ENCODE results near the gene SPAG9. TPM values are rescaled to one million over a fixed set of nuclear protein-coding genes. Genes with fewer than 3 reads are reported as not detected.

The SPAG9 gene
- total RNA-seq, 1 donor from 2014 or later, result 108 TPM

DNA sequence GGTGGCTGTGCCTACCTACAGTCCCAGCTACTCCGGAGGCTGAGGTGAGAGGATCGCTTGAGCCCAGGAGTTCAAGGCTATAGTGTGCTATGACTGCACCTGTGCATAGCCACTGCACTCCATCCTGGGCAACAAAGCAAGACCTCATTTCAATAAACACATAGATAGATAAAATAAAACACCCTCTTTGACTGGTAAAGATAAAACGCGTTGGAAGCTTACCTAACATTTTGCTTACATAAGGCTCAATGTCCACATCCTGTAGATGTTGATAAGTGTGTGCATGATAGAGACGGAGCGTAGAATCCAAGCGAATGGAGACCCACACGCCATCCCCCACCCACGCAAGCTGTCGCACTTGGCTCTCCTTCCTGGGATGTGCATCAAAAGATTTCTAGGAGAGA, 141.1 kb downstream of the SPAG9 start:
- TF ChIP-seq, protein P1, sequence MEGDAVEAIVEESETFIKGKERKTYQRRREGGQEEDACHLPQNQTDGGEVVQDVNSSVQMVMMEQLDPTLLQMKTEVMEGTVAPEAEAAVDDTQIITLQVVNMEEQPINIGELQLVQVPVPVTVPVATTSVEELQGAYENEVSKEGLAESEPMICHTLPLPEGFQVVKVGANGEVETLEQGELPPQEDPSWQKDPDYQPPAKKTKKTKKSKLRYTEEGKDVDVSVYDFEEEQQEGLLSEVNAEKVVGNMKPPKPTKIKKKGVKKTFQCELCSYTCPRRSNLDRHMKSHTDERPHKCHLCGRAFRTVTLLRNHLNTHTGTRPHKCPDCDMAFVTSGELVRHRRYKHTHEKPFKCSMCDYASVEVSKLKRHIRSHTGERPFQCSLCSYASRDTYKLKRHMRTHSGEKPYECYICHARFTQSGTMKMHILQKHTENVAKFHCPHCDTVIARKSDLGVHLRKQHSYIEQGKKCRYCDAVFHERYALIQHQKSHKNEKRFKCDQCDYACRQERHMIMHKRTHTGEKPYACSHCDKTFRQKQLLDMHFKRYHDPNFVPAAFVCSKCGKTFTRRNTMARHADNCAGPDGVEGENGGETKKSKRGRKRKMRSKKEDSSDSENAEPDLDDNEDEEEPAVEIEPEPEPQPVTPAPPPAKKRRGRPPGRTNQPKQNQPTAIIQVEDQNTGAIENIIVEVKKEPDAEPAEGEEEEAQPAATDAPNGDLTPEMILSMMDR (IDR thresholded peaks at IDR 0.05), result no peak
- ATAC-seq (no peak), DNase-seq (no peak)
- Histone ChIP-seq H3K27me3 (ENCODE audit: low read depth) (no peaks in the 10 kb centered on the region), H3K36me3 (peaks cover 97% of the 10 kb centered on the region), H3K4me1 (peaks cover 4% of the 10 kb centered on the region), H3K4me3 (no peak overlapping the region), H3K9me3 (no peaks in the 10 kb centered on the region), H3K27ac (no peak overlapping the region)
- intact Hi-C loops (cut with DNase I), result no loop called here

DNA sequence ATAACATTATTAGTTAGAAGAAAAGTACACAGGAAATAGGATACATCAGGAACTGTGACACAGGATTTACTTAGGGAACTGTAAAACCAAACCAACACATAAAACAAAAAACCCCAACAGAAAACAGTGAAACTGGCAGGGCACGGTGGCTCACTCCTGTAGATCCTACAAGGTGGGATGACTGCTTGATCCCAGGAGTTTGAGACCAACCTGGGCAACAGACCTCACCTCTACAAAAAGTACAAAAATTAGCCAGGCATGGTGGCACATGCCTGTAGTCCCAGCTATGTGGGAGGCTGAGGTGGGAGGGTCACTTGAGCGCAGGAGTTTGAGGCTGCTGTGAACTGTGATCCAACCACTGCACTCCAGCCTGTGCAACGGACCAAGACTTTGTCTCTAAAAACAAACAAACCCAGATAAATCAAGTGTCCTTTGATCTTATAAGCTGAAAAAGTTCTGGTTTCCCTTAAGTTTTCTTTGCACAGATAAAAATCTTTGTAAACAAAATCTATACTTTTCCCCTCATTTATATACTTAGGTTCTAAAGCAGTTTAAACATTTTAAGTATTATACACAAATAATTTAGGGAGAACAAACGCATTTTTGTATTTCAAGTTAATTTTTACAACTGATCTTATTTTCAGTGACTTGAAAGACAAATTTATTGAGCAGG, 143.0 kb downstream of the SPAG9 start:
- TF ChIP-seq, protein P1 (IDR thresholded peaks at IDR 0.05), result no peak
- ATAC-seq, result no peak
- H3K4me3 ChIP-seq, result no peak overlapping the region
- DNase-seq, result no peak
- peak overlapping the region; percentile 5 for H3K27ac ChIP-seq
- peaks cover 4% of the 10 kb centered on the region for H3K4me1 ChIP-seq
- no peaks in the 10 kb centered on the region for H3K9me3 ChIP-seq
- H3K27me3 ChIP-seq (ENCODE audit: low read depth), result no peaks in the 10 kb centered on the region
- intact Hi-C loops (cut with DNase I), result no loop called here
- peaks cover 97% of the 10 kb centered on the region for H3K36me3 ChIP-seq

DNA sequence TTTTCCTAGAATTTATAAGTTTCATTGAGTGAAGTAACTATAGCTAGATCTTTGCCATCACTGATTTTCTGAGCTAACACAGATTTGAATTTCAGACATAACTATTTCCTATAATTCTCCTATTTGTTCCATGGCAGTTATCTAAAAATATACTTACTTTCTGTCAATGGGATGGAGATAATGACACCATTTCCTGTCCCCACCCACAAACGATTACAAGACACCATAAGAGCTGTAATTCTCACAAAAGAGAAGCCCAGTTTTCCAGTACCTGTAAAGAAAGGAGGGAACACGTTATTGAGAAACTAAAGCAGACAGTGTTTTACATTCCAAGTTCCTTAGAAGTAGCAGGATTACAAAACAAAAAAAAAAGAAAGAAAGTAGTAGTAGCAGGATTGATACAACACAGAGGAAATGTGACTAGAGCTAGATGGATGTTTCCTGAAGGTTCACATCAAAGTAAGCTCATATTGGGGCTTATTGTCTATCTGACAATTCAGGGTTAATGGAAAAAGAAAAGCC, 143.7 kb downstream of the SPAG9 start:
- H3K4me1 ChIP-seq, result peaks cover 4% of the 10 kb centered on the region
- DNase-seq (no peak), ATAC-seq (no peak)
- TF ChIP-seq, protein P1 (IDR thresholded peaks at IDR 0.05), result no peak
- H3K4me3 ChIP-seq, result no peak overlapping the region
- intact Hi-C loops (cut with DNase I), result no loop called here
- H3K9me3 ChIP-seq, result no peaks in the 10 kb centered on the region
- H3K27me3 ChIP-seq (ENCODE audit: low read depth), result no peaks in the 10 kb centered on the region
- peaks cover 93% of the 10 kb centered on the region for H3K36me3 ChIP-seq
- peak overlapping the region; percentile 5 for H3K27ac ChIP-seq

DNA sequence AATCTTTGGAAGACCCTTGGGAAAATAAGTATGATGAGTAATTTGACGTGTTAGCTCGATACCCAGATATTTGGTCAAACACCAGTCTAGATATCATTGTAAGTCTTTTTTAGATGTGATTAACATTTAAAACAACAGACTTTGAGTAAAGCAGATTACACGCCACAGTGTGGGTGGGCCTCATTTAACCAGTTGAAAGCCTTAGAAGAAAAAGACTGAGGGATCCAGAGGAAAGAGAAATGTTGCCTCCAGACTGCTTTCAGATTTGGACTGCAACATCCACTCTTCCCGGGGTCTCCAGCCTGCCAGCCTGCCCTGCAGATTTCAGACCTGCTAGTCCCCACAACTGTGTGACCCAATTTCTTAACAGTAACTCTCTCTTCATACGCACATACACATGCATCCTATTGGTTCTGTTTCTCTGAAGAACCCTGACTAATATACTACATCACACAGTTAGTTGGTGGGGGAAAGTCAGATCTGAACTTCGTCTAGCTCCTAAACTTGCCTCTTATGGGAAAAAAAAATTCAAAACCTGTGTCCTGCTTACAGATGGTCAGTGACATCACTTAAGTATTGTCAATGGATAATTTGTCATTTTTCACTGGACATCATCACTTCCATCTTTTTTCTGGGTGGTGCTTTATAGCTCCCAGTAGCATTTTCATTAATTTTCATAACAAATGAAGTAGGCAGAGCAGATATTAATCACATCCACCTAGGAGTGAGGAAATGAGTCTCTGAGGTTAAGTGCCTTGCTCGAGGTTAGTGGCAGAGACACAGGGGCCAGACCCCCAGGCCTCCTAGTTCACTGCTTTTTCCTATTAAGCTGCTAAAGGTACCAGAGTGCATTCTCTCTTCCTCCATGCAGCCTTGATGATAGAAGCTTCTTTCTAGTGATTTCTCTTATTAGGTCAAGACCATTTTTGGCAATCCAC, 146.8 kb downstream of the SPAG9 start:
- intact Hi-C loops (cut with DNase I), result no loop called here
- H3K36me3 ChIP-seq, result peaks cover 86% of the 10 kb centered on the region
- H3K27ac ChIP-seq, result no peak overlapping the region

DNA sequence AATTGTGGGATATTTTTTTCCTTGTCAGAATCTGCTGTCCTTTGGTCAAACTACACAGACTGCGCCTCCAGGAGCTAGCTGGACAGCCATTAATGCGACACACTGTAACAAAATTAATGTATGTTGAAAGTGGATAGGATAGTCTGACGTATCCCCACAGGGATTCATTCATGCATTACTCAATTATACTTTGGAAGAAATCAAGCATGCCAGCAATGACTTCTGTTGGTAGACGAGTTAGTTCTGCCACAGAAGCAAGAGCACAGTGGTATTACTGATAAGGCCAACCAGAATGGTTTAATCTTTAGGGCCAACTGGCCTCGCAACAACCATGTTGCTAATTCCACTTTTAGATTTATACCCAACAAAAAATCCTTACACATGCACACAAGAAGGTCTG, 148.1 kb downstream of the SPAG9 start:
- no peaks in the 10 kb centered on the region for H3K27me3 ChIP-seq (ENCODE audit: low read depth)
- no peaks in the 10 kb centered on the region for H3K9me3 ChIP-seq
- no peak overlapping the region for H3K27ac ChIP-seq
- intact Hi-C loops (cut with DNase I), result no loop called here
- peaks cover 85% of the 10 kb centered on the region for H3K36me3 ChIP-seq
- TF ChIP-seq, protein P1 (IDR thresholded peaks at IDR 0.05), result no peak
- ATAC-seq, result no peak
- H3K4me3 ChIP-seq, result no peak overlapping the region
- DNase-seq, result no peak
- peaks cover 4% of the 10 kb centered on the region for H3K4me1 ChIP-seq

More for the DNA sequence above, 146.8 kb downstream of the SPAG9 start:
- Histone ChIP-seq H3K4me3 (no peak overlapping the region), H3K27me3 (ENCODE audit: low read depth) (no peaks in the 10 kb centered on the region), H3K9me3 (no peaks in the 10 kb centered on the region), H3K4me1 (peaks cover 4% of the 10 kb centered on the region)
- TF ChIP-seq, protein P1 (IDR thresholded peaks at IDR 0.05), result no peak
- ATAC-seq (no peak), DNase-seq (no peak)
